M059J (cell line): ENCODE data around the gene KRTAP1-3. TPM values are rescaled to one million over a fixed set of nuclear protein-coding genes. Genes with fewer than 3 reads are reported as not detected.
A peak's percentile ranks its signal among the peaks of the same experiment; 100 is the strongest.
"Not testable (repeated sequence)": the region's sequence is repeated elsewhere in the genome, so short reads cannot be mapped to it uniquely, and the experiment has no call there.

ENCODE experiments used
- DNase-seq: peaks from one replicate; pipeline ENCODE4 v3.0.0-alpha.2; 2012; ENCODE audit warnings: low read depth
- total RNA-seq: library from RNA; depleted of rRNA; stranded (reverse); fragments of >200 nt; shearing (Covaris generic); gene quantifications from 2 replicates; pipeline ENCODE4 v1.2.3, GENCODE V29; 2014; rRNA removed

The KRTAP1-3 gene
- total RNA-seq, 1 experiment from 2014 or later: not detected

DNA sequence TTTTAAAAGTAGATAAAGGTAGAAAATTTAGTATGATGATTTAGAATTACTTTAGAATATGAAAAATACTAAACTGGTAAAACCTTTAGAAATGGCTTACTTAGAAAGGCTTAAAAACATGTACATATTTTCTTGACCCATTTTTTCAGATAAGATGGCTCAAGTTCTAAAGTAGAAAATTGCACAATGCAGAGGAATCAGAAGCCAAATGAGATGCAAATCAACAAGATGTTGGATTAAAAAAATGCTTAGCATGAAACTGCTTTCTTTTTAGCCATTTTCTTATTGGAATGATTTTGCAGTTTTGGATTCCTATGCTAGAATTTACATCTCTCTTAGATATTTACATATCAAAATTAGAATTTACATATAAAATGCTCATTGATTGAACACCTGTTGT, 24.2 kb downstream of the KRTAP1-3 start:
- no peak for DNase-seq

DNA sequence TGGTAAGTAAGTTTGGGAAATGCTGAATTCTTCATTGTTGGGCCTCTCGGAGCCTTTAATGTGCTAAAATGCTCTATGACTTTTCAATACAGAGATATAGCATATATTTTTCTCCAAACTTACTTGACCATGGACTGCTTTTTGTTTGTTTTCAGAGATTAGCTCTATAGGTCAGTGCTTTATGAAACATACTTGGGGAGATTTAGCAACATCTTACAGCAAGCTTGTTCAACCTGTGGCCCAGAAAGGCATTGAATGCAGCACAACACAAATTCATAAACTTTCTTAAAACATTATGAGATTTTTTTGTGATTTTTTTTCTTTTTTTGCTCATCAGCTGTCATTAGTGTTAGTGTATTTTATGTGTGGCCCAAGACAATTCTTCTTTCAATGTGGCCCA, 24.7 kb downstream of the KRTAP1-3 start:
- DNase-seq: no peak

DNA sequence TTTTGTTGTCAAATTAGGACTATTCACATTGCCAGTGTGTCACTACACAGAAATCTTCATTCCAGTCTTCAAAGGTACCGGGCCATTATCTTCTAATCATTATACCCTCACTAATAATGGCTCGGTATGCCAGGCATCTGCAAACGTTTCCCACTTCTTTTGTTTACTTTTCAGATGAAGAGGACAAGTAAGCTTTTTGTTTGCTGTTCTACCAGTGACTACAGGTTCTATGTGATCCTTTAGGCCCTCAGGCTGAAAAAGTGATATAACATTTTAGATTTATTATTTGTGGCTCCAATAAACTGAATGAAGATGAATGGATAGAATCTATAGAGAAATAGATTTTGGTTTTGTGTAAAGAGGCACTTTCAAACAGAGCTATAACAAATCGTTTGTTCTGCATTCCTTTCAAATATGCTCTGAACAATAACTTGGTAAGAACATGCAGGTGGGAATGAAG, 25.3 kb downstream of the KRTAP1-3 start:
- DNase-seq: peak; percentile 34

DNA sequence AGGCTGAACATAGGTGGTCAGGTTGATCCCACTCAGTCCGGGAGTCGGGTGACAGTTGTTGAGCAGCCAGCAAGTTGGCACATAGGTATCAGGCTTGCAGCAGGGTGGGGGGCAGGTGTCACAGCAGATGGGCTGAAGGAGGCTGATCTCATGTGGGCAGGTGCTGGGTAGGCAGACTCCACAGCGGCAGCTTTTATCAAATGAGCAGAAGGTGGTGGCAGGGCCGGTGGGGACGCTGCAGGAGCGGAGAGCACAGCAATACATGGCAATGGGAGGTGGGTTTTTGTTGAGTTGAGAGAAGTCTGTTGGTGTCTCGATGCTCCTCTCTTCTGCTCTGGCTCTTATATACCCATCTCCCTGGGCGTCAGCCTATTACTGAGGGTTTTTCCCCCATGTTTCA, 25.9 kb downstream of the KRTAP1-3 start, which contains the start of gene KRTAP3-1:
Gene KRTAP3-1, minus strand, starts transcription at position 318 of the 400 bp plus-strand sequence. Its CDS starts 54 bp downstream, at position 264.
- no peak for DNase-seq

DNA sequence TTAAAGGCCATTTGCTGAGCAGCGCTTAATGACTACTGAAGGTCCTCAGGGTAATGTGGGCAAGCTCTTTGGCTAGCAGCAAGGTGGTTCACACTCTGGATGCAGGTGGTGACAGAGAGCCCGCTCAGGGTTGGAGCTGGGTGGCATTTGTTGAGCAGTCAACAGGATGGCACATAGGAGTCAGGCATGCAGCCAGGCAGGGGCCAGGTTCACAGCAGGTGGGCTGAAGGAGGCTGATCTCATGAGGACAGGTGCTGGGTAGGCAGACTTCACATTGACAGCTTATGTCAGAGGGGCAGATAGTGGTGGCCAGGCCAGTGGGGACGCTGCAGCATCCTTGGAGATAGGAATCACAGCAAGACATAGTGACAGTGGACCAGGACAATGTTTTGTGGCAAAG, 30.3 kb downstream of the KRTAP1-3 start:
- DNase-seq: no peak

GRCh38 chr17:41003926-41004325, 30.7 kb downstream of the KRTAP1-3 start:
- no peak for DNase-seq

DNA sequence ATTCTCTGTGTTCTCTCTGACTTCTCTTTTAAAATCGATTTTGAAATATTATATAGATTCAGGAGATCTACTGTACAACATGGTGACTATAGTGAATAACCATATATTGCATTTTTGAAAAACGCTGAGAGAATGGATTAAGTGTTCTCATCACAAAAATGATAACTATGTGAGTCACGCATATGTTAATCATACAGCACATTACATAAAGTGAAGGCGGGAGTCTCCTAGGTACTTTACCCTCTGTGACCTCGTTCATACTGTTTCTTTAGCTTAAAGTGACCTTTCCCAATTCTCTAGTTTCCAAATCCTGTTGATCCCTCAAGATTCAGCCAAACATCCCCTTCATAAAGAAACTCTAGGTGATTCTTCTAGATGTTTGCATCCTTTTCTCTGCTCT, 31.9 kb downstream of the KRTAP1-3 start:
- no peak for DNase-seq

GRCh38 chr17:41001795-41002194, 32.9 kb downstream of the KRTAP1-3 start:
- DNase-seq: no peak

DNA sequence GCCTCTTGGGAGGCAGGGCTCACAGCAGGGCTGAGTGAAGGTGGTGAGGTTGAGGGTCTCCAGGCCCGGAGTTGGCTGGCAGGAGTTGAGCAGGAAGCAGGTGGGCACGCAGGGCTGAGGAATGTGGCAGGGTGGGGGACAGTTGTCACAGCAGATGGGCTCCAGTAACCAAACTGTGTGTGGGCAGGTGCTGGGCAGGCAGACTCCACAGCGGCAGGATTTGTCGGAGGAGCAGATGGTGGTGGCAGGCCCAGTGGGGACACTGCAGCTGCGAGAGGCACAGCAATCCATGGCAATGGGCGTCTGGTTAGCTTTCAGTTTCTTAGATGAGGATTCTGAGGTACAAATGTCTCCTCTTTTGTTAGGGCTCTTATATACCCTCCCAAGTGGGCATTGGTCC, 35.1 kb downstream of the KRTAP1-3 start, which contains the start of gene KRTAP3-2:
Gene KRTAP3-2, minus strand, starts transcription at position 344 of the 400 bp plus-strand sequence. Its CDS starts 53 bp downstream, at position 291.
- DNase-seq: not testable (repeated sequence)

GRCh38 chr17:40997361-40997760, 37.3 kb downstream of the KRTAP1-3 start:
- no peak for DNase-seq

DNA sequence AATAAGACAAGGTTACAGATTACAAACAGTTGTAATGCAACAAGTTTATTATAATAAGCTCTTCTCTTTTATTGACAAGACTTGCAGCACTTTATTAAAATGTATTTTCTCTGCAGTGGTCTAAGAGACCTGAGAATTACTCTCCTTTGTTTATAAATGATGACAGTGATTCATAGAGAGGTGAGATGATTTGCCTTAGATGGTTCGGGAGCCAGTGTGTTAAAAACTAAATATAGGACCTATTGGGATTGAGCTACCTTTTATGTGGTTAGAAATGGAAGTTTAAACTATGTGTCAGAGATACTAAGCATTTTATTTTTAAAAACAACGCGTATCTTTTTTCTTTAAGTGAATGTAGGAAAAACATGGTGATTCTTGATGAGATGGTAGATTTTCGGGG, 37.8 kb downstream of the KRTAP1-3 start:
- peak; percentile 79 for DNase-seq

DNA sequence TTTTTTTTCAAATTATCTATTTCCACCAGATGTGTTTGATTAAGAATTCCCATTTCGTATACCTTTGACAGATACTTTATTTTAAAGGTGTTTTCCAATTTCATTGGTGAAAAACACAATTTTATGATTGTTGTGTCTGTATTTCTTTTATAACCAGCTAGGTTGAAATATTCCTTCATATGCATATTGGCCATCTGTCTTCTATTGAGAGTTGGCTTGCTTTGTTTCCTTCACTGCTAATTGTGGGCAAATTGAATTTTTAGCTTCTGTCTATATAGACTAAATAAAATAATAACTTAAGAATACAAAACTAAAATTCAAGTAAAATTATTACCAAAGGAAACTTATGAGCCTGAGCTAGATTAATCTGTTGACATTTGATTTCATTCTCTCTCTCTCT, 39.6 kb downstream of the KRTAP1-3 start:
- DNase-seq: no peak

GRCh38 chr17:40993839-40994238, 40.8 kb downstream of the KRTAP1-3 start, which contains the start of gene KRTAP3-3:
KRTAP3-3 (minus strand) TSS chr17:40994164; CDS start chr17:40994097, 67 bp downstream.
- DNase-seq: peak; percentile 35

DNA sequence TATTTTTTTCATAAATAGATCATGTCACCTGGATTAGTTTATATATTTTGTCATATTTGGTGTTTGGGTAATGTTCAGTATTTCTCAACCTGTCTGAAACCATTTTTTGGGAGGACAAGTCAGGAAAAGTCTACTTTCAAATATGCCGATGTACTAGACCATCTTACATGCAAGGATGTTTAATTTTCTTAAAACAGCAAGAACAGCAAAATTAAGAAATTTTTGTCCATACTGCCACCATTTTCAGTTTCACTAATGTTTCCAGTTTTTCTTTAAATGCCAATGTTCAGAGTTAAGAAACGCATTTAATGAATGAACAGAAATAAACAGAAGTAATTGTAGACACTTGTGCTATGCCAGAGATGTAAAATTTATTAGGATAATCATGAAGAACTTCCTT, 41.6 kb downstream of the KRTAP1-3 start:
- no peak for DNase-seq

- DNase-seq: no peak
These were observed 42.0 kb downstream of the KRTAP1-3 start for GRCh38 chr17:40992666-40993065.

GRCh38 chr17:40986920-40987319, 47.8 kb downstream of the KRTAP1-3 start:
- no peak for DNase-seq

DNA sequence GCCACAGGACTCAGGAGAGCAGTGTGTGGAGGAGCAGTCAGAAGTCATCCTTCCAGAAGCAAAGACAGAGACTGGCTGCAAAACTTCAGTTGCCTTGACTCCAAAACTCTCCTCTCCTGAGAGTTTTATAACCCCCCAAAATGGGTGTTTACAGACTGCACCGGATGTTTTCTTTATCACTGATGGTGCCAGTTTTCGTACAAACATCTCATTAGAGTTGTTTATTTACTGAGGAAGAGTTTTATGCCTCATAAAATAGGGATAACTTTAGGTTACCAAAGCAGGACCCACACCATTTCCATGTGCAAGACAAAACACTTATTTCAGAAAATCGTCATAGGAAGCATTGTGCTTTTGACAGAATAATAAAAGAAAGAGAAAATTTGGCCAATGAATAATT, 50.4 kb downstream of the KRTAP1-3 start, which contains the start of gene KRT40:
Gene KRT40, minus strand, starts transcription at position 101 of the 400 bp plus-strand sequence. Its CDS starts 53 bp downstream, at position 48.
- DNase-seq: no peak

Other genes starting within 250 kb of the KRTAP1-3 start
- gene KRT28, start 234.9 kb downstream of the KRTAP1-3 start, total RNA-seq: not detected in 2 replicates
- 42.0 and 66.9 TPM in 2 replicates for gene KRT10, start 212.3 kb downstream of the KRTAP1-3 start, total RNA-seq
- gene KRT12, start 167.7 kb downstream of the KRTAP1-3 start, total RNA-seq: not detected in 2 replicates
- 0.17 TPM in 1 of 2 replicates, not detected in the other for gene KRT20, start 149.6 kb downstream of the KRTAP1-3 start, total RNA-seq
- gene KRT23, start 97.2 kb downstream of the KRTAP1-3 start, total RNA-seq: not detected in 2 replicates
- gene KRT39, start 67.9 kb downstream of the KRTAP1-3 start, total RNA-seq: 0.20 TPM in 1 of 2 replicates, not detected in the other
- not detected in 2 replicates for gene KRT40, start 50.5 kb downstream of the KRTAP1-3 start, total RNA-seq
- 0.22 TPM in 1 of 2 replicates, not detected in the other for gene KRTAP3-3, start 40.7 kb downstream of the KRTAP1-3 start, total RNA-seq
- not detected in 2 replicates for gene KRTAP3-2, start 35.0 kb downstream of the KRTAP1-3 start, total RNA-seq
- 0.64 and 0.71 TPM in 2 replicates for gene KRTAP3-1, start 25.7 kb downstream of the KRTAP1-3 start, total RNA-seq
- 3.2 and 5.7 TPM in 2 replicates for gene KRTAP1-5, start 7.7 kb downstream of the KRTAP1-3 start, total RNA-seq
- not detected in 2 replicates for gene KRTAP1-4, start 4.7 kb downstream of the KRTAP1-3 start, total RNA-seq
- gene KRTAP1-1, start 6.6 kb upstream of the KRTAP1-3 start, total RNA-seq: not detected in 2 replicates
- not detected in 2 replicates for gene KRTAP2-1, start 12.4 kb upstream of the KRTAP1-3 start, total RNA-seq
- gene KRTAP2-2, start 20.4 kb upstream of the KRTAP1-3 start, total RNA-seq: not detected in 2 replicates
- gene KRTAP2-3, start 25.2 kb upstream of the KRTAP1-3 start, total RNA-seq: 0.34 and 3.2 TPM in 2 replicates
- not detected in 2 replicates for gene KRTAP2-4, start 31.0 kb upstream of the KRTAP1-3 start, total RNA-seq
- not detected in 2 replicates for gene KRTAP4-7, start 49.3 kb upstream of the KRTAP1-3 start, total RNA-seq
- gene KRTAP4-8, start 63.3 kb upstream of the KRTAP1-3 start, total RNA-seq: 0.10 TPM in 1 of 2 replicates, not detected in the other
- gene KRTAP4-16, start 67.3 kb upstream of the KRTAP1-3 start, total RNA-seq: not detected in 2 replicates
- gene KRTAP4-9, start 70.5 kb upstream of the KRTAP1-3 start, total RNA-seq: not detected in 2 replicates
- gene KRTAP4-11, start 83.5 kb upstream of the KRTAP1-3 start, total RNA-seq: not detected in 2 replicates
- not detected in 2 replicates for gene KRTAP4-12, start 89.3 kb upstream of the KRTAP1-3 start, total RNA-seq
- not detected in 2 replicates for gene KRTAP4-6, start 105.7 kb upstream of the KRTAP1-3 start, total RNA-seq
- not detected in 2 replicates for gene KRTAP4-5, start 115.0 kb upstream of the KRTAP1-3 start, total RNA-seq
- not detected in 2 replicates for gene KRTAP4-4, start 125.9 kb upstream of the KRTAP1-3 start, total RNA-seq
- gene KRTAP4-3, start 133.3 kb upstream of the KRTAP1-3 start, total RNA-seq: not detected in 2 replicates
- gene KRTAP4-2, start 143.3 kb upstream of the KRTAP1-3 start, total RNA-seq: not detected in 2 replicates
- gene KRTAP4-1, start 150.0 kb upstream of the KRTAP1-3 start, total RNA-seq: not detected in 2 replicates
- not detected in 2 replicates for gene KRTAP9-1, start 155.0 kb upstream of the KRTAP1-3 start, total RNA-seq
- not detected in 2 replicates for gene KRTAP9-2, start 191.8 kb upstream of the KRTAP1-3 start, total RNA-seq
- gene KRTAP9-3, start 197.6 kb upstream of the KRTAP1-3 start, total RNA-seq: not detected in 2 replicates
- not detected in 2 replicates for gene KRTAP9-8, start 203.1 kb upstream of the KRTAP1-3 start, total RNA-seq
- not detected in 2 replicates for gene KRTAP9-4, start 214.8 kb upstream of the KRTAP1-3 start, total RNA-seq
- not detected in 2 replicates for gene KRTAP9-9, start 220.5 kb upstream of the KRTAP1-3 start, total RNA-seq
- gene KRTAP9-6, start 230.5 kb upstream of the KRTAP1-3 start, total RNA-seq: not detected in 2 replicates
- gene KRTAP9-7, start 240.8 kb upstream of the KRTAP1-3 start, total RNA-seq: not detected in 2 replicates